SHP77 treated with DMSO at 0.1 percent for 48 hours (cell line): Measurements from ENCODE around the gene CCND2.

Source experiments
- DNase-seq: peaks from one replicate; lab custom pipeline; 2025; lab: John Stamatoyannopoulos, UW

The CCND2 gene

GRCh38 chr12:4276524-4277204 lies 3.1 kb downstream of the CCND2 start:
- peak; percentile 27 for DNase-seq

- DNase-seq, result no peak
Measured at GRCh38 chr12:4277205-4277543, 3.6 kb downstream of the CCND2 start.

GRCh38 chr12:4277857-4278256 lies 4.3 kb downstream of the CCND2 start:
- DNase-seq, result no peak

- DNase-seq, result no peak
Measured at GRCh38 chr12:4278329-4279197, 5.0 kb downstream of the CCND2 start.

- no peak for DNase-seq
Measured at GRCh38 chr12:4279198-4279690, 5.7 kb downstream of the CCND2 start.

GRCh38 chr12:4280351-4281163 lies 7.0 kb downstream of the CCND2 start:
- no peak for DNase-seq

- no peak for DNase-seq
Measured at GRCh38 chr12:4281173-4281654, 7.7 kb downstream of the CCND2 start.

GRCh38 chr12:4282103-4282891 lies 8.7 kb downstream of the CCND2 start:
- DNase-seq, result no peak

- DNase-seq, result no peak
Measured at GRCh38 chr12:4282892-4283511, 9.4 kb downstream of the CCND2 start.

GRCh38 chr12:4283512-4284255 lies 10.1 kb downstream of the CCND2 start:
- no peak for DNase-seq

GRCh38 chr12:4284306-4284705 lies 10.7 kb downstream of the CCND2 start:
- no peak for DNase-seq

GRCh38 chr12:4285070-4285469 lies 11.5 kb downstream of the CCND2 start:
- DNase-seq, result no peak

- DNase-seq, result no peak
Measured at GRCh38 chr12:4286228-4286627, 12.7 kb downstream of the CCND2 start.

GRCh38 chr12:4286771-4287317 lies 13.3 kb downstream of the CCND2 start:
- no peak for DNase-seq

GRCh38 chr12:4287325-4288211 lies 14.0 kb downstream of the CCND2 start:
- no peak for DNase-seq

- no peak for DNase-seq
Measured at GRCh38 chr12:4288296-4289131, 15.0 kb downstream of the CCND2 start.

- no peak for DNase-seq
Measured at GRCh38 chr12:4289231-4289878, 15.8 kb downstream of the CCND2 start.
